ENCODE results near the gene KCNT2.

KCNT2 gene

GRCh38 chr1:196393282-196393681, 215.0 kb downstream of the KCNT2 start:
- DNase-seq = no peak

- no peak for DNase-seq
These were observed 220.5 kb downstream of the KCNT2 start for GRCh38 chr1:196387766-196388165.

DNA sequence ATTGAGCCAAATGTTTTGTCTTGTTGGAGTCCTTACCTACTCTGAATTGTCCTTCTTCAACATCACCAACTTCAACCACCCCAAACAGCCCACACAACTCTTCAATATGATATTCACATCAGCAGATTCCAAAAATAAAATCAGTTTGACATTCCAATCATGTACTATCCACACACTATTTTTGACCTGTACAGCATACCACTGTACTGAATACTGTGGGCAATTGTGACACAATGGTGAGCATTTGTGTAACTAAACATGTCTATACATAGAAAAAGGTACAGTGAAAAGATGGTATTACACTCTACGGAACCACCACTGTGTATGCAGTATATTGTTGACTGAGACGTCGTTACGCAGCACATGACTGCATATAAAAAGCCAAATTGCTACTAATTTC, 223.1 kb downstream of the KCNT2 start:
- DNase-seq = no peak

- no peak for DNase-seq
These were observed 225.9 kb downstream of the KCNT2 start for GRCh38 chr1:196382383-196382782.

GRCh38 chr1:196381544-196381943, 226.7 kb downstream of the KCNT2 start:
- no peak for DNase-seq

GRCh38 chr1:196380316-196380715, 227.9 kb downstream of the KCNT2 start:
- DNase-seq = no peak

DNA sequence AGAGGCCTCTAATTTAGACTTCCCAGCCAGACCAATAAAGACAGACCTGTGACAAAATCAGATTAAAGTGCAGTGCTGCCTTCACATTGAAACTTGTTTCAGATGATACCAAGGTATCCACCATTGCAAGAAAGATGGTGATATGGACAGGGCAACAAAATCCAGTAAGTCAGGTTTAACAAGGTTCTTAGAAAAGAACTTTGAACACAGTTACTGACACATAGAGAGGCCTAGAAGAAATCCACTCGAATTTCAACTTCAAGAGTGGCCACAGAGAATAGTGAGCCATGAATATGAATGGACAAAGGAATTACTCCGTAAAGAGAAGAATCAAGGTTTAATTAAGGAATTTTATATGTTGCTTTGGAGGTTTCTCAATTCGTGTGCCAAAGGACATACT, 230.4 kb downstream of the KCNT2 start:
- no peak for DNase-seq

GRCh38 chr1:196376630-196377328, 231.5 kb downstream of the KCNT2 start:
- DNase-seq = no peak

GRCh38 chr1:196373798-196374197, 234.4 kb downstream of the KCNT2 start:
- no peak for DNase-seq

- no peak for DNase-seq
These were observed 235.2 kb downstream of the KCNT2 start for GRCh38 chr1:196372896-196373536.

DNA sequence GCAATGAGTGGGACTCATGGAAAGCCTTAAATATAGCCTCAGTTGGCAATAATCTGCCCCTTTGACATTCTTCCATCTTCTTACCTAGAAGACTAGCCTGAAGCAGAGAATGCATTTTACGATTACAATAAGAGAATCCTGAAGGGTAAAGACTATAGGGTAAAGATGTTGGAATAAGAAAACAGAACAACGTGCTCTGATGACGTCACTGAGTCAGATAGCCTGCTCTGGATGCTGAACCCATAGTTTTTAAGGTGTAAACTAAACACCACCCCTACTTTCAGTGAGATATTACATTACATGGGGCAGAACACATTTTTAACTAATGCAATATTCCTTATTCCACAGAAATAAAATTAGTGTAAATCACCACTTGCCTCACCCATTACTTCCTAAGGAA, 240.4 kb downstream of the KCNT2 start:
- DNase-seq = no peak

GRCh38 chr1:196366817-196367495, 241.3 kb downstream of the KCNT2 start:
- no peak for DNase-seq

GRCh38 chr1:196361112-196361714, 247.0 kb downstream of the KCNT2 start:
- no peak for DNase-seq

- no peak for DNase-seq
These were observed 250.3 kb downstream of the KCNT2 start for GRCh38 chr1:196357913-196358312.

DNA sequence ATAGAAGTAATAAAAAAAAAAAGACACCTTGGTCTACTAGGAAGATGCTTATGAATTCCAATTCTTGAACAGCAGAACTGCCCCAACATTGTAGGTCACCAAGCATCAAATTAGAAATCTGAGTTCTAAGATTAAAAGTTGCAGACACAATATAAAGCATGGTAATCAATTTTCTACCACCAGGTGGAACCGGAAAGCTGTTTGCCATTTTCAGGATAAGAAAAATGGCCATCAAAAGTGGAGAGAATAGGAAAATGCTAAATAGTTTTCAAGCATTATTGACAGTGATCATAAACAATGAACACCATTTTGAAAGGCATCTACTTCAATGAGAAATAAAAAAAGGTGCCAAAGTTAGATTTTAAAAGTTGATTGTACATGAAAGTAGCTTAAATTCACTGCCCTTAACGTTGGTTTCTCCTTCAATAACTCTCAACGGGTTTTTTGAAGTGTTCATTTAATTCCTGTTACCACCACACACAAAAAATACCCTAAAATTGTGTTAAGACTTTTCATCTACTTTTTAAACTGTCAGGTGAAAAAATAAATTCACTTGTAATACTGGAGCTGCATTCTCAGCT, 252.9 kb downstream of the KCNT2 start:
- DNase-seq = no peak

DNA sequence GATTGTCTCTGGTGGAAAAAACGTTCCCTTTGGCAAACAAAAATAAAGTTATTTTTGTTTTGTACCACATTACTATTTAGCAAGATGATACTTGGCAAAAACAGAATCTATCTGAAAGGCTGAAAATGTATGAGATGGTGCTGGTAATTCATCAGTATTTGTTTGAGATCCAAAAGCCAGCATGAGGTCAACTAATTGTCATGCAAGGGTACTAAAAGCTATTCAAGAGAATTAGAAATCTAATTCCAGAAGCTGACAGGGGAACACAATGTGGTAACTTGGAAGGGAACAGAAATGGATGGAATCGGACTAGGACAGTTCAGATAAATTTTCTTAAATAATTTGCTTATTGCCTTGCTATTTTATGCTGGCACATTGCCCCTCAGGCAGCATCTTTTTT, 263.8 kb downstream of the KCNT2 start:
- no peak for DNase-seq

GRCh38 chr1:196324345-196324744, 283.9 kb downstream of the KCNT2 start:
- no peak for DNase-seq

DNA sequence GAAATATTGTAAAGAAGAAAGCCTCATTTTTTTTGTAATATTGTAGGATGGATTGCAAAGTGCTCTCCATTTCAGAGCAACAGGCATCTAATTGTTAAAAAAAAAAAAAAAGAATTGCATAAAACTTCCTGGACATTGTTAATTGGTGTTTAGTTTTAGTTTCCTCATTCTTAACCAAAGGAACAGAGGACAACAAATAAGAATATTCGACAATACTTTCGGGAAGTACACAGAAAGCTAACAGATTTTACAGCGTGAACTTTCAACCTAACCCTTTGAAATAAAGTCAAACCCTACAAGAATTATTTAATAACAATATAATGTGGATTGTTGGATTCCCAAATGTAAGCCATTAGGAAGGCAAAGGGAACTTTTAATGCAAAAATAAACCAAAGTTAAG, 284.4 kb downstream of the KCNT2 start:
- DNase-seq = no peak

GRCh38 chr1:196319301-196319700, 288.9 kb downstream of the KCNT2 start:
- DNase-seq = no peak

- no peak for DNase-seq
These were observed 290.4 kb downstream of the KCNT2 start for GRCh38 chr1:196317535-196318522.

GRCh38 chr1:196312739-196313138, 295.5 kb downstream of the KCNT2 start:
- DNase-seq = no peak

GRCh38 chr1:196309386-196309785, 298.9 kb downstream of the KCNT2 start:
- no peak for DNase-seq

All from activated gamma-delta T cell (primary cell).